GM21390 (cell line): ENCODE results near the gene RAB31.
"Not testable (repeated sequence)": the region's sequence is repeated elsewhere in the genome, so short reads cannot be mapped to it uniquely, and the experiment has no call there.

Experiments
- ATAC-seq: cut with Tn5 transposase; IDR thresholded peaks from one replicate; pipeline ENCODE4 v1.9.1; 2021; ENCODE audit not compliant: unreplicated experiment

Gene RAB31

GRCh38 chr18:9878783-9879242 lies 170.7 kb downstream of the RAB31 start:
- no peak for ATAC-seq

DNA sequence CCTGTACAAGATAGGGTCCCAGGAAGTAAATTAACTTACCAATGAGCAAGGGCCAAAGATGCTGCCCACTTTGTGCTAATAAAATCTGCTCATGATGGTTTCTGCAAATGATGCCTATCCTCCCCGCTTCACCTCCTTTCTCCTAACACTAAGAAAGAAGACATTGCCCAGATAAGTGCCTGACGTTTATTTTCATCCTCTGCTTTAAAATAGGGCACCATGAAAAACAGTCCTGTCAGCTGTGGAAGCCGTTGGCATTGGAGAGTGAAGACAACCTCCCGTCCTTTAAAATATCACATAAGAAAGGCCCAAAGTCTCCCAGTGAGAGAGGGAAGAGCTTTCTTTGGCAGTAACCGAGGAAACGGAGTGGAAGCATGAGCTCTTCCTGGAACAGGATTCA lies 176.0 kb downstream of the RAB31 start:
- no peak for ATAC-seq

DNA sequence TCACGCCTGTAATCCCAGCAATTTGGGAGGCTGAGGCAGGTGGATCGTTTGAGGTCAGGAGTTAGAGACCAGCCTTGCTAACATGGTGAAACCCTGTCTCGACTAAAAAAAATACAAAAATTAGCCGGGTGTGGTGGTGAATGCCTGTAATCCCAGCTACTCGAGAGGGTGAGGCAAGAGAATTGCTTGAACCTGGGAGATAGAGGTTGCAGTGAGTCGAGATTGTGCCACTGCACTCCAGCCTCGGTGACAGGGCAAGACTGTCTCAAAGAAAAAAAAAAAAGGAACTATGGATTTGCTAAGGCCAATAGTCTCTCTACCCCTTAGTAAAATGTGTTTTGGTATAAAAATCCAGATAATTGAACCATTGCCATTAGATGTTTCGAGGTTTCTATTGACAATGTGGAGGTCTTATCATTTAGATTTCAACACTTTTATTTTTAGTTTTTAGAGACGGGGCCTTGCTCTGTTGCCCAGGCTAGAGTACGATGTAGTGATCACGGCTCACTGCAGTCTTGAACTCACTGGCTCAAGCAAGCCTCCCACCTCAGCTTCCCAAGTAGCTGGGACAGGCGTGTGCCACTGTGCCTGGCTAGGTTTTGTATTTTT lies 176.5 kb downstream of the RAB31 start:
- no peak for ATAC-seq

- ATAC-seq: no peak
Observed at GRCh38 chr18:9885170-9886004, 177.3 kb downstream of the RAB31 start, which contains the start of gene TXNDC2. TSS of gene TXNDC2 (plus strand) at chr18:9885973. CDS start at chr18:9886681, 708 bp downstream.

DNA sequence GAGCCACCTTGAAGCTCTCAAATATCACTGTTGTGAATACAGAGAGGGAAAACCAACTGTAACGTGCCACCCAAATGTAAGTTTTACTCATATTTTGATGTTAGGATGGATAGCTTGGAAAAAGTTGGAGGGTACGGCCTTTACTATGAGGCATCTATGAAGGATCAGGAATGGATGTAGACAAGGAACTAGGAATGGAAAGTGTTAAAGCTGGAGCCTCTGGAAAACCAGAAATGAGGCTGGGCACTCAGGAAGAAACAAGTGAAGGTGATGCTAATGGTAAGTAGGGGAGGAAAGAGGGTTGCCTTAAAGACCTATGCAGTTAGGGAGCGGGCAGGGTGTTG lies 177.9 kb downstream of the RAB31 start:
- ATAC-seq: no peak

DNA sequence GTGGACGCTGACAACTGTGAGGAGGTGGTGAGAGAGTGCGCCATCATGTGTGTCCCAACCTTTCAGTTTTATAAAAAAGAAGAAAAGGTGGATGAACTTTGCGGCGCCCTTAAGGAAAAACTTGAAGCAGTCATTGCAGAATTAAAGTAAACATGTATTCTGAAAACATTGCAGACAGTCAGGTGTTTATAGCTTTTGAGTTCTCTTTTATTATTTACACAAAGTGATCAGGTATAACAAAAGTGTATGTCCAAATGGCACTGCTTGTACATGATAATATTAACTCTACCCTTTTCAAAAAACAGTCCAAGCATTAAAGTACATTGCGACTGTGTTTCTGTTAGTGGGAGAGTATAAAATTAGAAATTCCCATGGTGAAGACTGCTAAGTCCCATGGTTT lies 179.9 kb downstream of the RAB31 start:
- ATAC-seq: no peak

GRCh38 chr18:9890196-9890595 lies 182.1 kb downstream of the RAB31 start:
- ATAC-seq: no peak

DNA sequence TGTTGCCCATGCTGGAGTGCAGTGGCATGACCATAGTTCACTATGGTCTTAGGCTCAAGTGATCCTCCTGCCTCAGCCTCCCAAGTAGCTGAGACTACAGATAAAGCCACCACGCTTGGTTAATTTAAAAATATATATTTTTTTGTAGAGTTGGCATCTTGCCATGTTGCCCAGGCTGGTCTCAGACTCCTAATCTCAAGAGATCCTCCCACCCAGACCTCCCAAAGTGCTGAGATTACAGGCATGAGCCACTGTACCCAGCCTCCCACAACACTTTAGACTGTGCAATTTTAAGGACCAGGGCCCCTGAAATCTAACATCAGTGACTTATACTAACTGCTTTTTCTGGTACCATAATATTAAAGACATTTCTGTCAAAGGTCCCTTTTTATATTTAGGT lies 182.9 kb downstream of the RAB31 start:
- ATAC-seq: no peak

DNA sequence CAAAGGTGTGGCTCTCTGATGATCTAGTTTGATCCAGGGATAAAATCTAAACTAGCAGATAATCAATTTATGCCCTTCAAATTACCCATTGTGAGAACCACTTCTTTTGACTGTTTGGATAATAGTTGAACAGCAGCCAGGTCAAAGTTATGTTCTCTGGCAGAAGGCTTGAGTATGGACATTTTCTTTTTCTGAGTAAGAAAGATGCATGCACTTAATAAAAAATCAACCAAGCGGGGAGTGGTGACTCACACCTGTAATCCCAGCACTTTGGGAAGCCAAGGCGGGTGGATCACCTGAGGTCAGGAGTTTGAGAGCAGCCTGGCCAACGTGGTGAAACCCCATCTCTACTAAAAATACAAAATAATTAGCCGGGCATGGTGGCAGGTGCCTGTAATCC lies 183.4 kb downstream of the RAB31 start:
- not testable (repeated sequence) for ATAC-seq

DNA sequence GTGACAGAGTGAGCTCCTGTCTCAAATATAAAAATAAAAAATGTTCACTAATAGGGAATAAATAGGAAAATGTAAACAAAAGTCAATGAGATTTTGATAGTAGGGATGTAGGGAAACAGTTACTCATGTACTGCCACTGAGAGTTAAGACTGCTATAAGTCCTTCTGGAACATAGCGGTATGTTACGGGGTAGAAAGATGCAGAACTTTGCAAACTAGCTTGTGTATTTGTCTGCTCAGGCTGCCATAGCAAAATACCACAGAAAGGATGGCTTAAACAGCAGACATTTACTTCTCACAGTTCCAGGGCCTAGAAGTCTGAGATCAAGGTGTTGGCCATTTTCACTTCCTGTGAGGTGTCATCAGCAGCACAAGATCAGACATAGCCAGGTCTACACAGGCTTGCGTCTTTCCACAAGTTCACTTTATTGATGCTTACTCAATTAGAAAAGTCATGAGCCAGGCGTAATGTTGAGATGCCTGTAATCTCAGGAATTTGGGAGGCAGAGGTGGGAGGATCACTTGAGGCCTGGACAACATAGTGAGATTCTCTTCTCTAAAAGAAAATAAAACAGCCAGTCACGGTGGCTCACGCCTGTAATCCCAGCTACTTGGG lies 186.5 kb downstream of the RAB31 start:
- no peak for ATAC-seq

DNA sequence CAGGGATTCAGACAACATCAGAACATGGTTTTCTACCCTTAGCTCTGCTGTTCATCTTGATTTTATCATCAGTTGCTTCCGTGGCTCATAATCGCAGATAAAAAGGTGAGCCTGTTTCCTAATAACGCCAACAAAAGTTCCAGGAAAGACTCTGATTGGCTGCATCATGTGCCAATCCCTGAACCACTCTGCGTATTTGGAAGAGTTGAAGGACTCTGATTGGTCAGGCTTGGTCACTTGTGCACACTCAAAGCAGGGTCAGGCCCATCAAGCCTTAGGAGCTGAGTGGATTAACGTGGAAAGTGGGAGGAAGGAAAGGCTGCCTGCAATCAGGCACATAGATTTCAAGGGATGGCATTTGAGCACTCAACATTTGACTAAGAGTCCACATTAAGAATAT lies 189.0 kb downstream of the RAB31 start:
- ATAC-seq: no peak

DNA sequence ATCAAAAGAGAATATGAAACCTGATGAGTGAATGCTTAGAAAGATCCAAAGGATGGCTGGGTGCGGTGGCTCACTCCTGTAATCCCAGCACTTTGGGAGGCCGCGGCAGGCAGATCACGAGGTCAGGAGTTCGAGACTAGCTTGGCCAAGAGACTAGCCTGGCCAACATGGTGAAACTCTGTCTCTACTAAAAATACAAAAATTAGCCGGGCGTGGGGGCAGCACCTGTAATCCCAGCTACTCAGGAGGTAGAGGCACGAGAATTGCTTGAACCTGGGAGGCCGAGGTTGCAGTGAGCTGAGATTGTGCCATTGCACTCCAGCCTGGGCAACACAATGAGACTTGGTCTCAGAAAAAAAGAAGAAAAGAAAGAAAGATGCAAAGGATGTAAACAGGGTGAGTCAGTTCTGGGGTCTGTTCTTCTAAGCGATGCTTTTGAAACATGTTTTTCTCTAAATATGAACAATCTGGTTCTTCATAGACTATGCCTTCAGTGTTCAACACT lies 189.7 kb downstream of the RAB31 start:
- not testable (repeated sequence) for ATAC-seq

DNA sequence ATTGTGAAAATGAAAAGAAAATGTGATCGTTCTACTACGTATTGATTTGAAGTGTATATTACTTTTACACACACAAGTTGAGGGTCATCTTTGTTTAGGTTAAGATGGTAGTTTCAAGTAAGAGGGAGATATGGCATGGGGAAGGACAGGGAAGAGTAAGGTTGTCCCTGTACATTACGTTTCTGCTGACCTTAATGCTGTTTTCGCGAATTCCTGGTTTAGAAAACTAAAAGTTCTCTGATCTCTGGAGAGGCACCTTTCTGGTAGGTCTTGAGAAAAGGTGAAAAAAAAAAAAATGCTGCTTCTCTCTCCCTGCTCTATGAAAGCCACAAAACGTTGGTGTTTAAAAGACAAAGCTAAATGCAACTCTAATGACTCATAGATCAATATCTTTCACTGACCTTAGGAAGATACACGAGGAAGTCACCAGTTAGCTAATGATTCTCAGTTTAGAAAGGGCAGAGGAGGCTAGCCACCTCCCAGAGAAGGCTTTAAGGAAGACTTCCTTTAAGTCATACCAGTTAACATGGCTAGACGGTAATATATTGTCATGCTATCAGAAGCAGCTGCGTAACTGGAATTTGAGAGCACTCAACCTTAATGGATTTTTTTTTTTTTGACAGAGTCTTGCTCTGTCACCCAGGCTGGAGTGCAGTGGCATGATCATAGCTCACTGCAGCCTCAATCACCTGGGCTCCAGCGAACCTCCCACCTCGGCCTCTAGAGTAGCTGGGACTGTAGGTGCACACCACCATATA lies 190.9 kb downstream of the RAB31 start:
- ATAC-seq: no peak

GRCh38 chr18:9899550-9899930 lies 191.4 kb downstream of the RAB31 start:
- not testable (repeated sequence) for ATAC-seq

- no peak for ATAC-seq
Observed at GRCh38 chr18:9900699-9901098, 192.6 kb downstream of the RAB31 start.

DNA sequence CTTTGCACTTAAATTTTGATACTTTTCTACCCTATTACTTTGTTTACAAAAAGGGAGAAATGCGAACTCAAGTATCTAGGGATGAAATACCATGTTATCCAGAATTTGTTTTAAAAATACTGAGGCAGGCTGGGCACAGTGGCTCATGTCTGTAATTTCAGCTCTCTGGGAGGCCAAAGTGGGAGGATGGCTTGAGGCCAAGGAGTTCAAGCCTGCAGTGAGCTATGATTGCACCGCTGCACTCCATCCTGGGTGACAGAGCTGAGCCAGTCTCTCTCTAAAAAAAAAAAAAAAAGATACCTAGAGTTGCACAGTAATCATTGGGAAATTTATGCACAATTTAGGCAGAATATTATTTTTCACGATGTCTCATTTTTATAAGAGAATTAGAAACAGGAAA lies 193.3 kb downstream of the RAB31 start:
- ATAC-seq: no peak

DNA sequence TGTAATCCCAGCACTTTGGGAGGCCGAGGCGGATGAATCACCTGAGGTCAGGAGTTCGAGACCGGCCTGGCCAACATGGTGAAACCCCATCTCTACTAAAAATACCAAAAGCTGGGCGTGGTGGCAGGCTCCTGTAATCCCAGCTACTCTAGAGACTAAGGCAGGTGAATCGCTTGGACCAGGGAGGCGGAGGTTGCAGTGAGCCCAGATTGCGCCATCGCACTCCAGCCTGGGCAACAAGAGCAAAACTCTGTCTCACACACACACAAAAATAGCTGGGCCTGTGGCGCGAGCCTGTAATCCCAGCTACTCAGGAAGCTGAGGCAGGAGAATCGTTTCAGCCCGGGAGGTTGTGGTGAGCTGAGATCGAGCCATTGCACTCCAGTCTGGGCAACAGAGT lies 194.2 kb downstream of the RAB31 start:
- ATAC-seq: not testable (repeated sequence)

GRCh38 chr18:9902832-9903231 lies 194.7 kb downstream of the RAB31 start:
- no peak for ATAC-seq

GRCh38 chr18:9905401-9905922 lies 197.4 kb downstream of the RAB31 start:
- ATAC-seq: no peak

- ATAC-seq: no peak
Observed at GRCh38 chr18:9906481-9906880, 198.4 kb downstream of the RAB31 start.

- no peak for ATAC-seq
Observed at GRCh38 chr18:9907867-9908266, 199.8 kb downstream of the RAB31 start.
